Natural killer cell (primary cell): ENCODE measurements around the gene RBMS3. TPM values are rescaled to one million over a fixed set of nuclear protein-coding genes. Genes with fewer than 3 reads are reported as not detected.
"Not testable (repeated sequence)": the region's sequence is repeated elsewhere in the genome, so short reads cannot be mapped to it uniquely, and the experiment has no call there.

Experiments used
- ATAC-seq, 3 donors: fragments of 150-1000 bp in 2 of 3; fragments of 200-7000 bp in 1 of 3; cut with Tn5 transposase; 1 replicate in 1 of 3; 2 replicates in 2 of 3; pipeline ENCODE4 v1.10.0; 2021; ENCODE audit warnings: mild to moderate bottlenecking in 2 of 3, moderate library complexity in 2 of 3
- DNase-seq, 2 donors: peaks; one replicate each; pipeline versions ENCODE4 v3.0.0 to v3.0.0-alpha.2; 2013 to 2021; ENCODE audit warnings: mixed read lengths in 1 of 2
- H3K27ac ChIP-seq: one replicate; pipeline ENCODE4 v1.5.1; 2013; ENCODE audit warnings: mild to moderate bottlenecking, low read length
- H3K27me3 ChIP-seq: one replicate; pipeline ENCODE4 v1.6.1; 2013; ENCODE audit warnings: low read length; ENCODE audit not compliant: control insufficient read depth, insufficient read depth
- H3K36me3 ChIP-seq: one replicate; pipeline ENCODE4 v1.6.1; 2013; ENCODE audit warnings: low read length; ENCODE audit not compliant: control insufficient read depth, insufficient read depth
- H3K4me1 ChIP-seq: one replicate; pipeline ENCODE4 v1.6.1; 2013; ENCODE audit warnings: low read length; ENCODE audit not compliant: control insufficient read depth, insufficient read depth
- H3K4me3 ChIP-seq: one replicate; pipeline ENCODE4 v1.5.1; 2013; ENCODE audit warnings: low read length
- H3K9me3 ChIP-seq: one replicate; pipeline ENCODE4 v1.6.1; 2013; ENCODE audit warnings: low read length; ENCODE audit not compliant: control insufficient read depth, insufficient read depth
- H3K27ac Mint-ChIP-seq, 2 donors: one replicate each; pipeline ENCODE4 v1.8.0; 2022; ENCODE audit warnings: mild to moderate bottlenecking in 2 of 2, mixed read lengths in 2 of 2, moderate library complexity in 1 of 2
- H3K27me3 Mint-ChIP-seq, 2 donors: one replicate each; pipeline ENCODE4 v1.8.0; 2022; ENCODE audit warnings: low read depth in 2 of 2, mixed read lengths in 2 of 2
- H3K36me3 Mint-ChIP-seq: one replicate; pipeline ENCODE4 v1.8.0; 2022; ENCODE audit warnings: mixed read lengths
- H3K4me1 Mint-ChIP-seq, 2 donors: one replicate each; pipeline ENCODE4 v1.8.0; 2022; ENCODE audit warnings: mixed read lengths in 2 of 2
- H3K4me3 Mint-ChIP-seq: one replicate; pipeline ENCODE4 v1.8.0; 2022; ENCODE audit warnings: mild to moderate bottlenecking, moderate library complexity, mixed read lengths
- H3K9me3 Mint-ChIP-seq, 2 donors: one replicate each; pipeline ENCODE4 v1.8.0; 2022; ENCODE audit warnings: mixed read lengths in 2 of 2
- WGBS: methylation state at CpG from one replicate; pipeline ENCODE4 v1.1.7; 2013; ENCODE audit warnings: missing lambda C conversion rate; ENCODE audit not compliant: insufficient coverage; 5-methylcytosine and 5-hydroxymethylcytosine counted together
- intact Hi-C: fragments of 100-400 bp; cut with micrococcal nuclease; formaldehyde crosslinking; loops from one replicate; pipeline ENCODE4 v1.14.2; 2022
- total RNA-seq, 4 donors: library from RNA; stranded (reverse); fragments of 120-200 nt in 1 of 4; gene quantifications; one replicate each; pipeline versions ENCODE4 v1.2.3 to v1.2.4, GENCODE V29; 2013 to 2022
- TF ChIP-seq, protein P1 (sequence below): fragments of 200-600 bp; IDR thresholded peaks from one replicate; pipeline ENCODE4 v1.8.0; 2022; ENCODE audit warnings: antibody characterized with exemption

Gene RBMS3
- total RNA-seq, 3 donors from 2014 or later (not counting 1 experiment from before 2014, with no cell fraction given), result 0.16 TPM; not detected in 2

DNA sequence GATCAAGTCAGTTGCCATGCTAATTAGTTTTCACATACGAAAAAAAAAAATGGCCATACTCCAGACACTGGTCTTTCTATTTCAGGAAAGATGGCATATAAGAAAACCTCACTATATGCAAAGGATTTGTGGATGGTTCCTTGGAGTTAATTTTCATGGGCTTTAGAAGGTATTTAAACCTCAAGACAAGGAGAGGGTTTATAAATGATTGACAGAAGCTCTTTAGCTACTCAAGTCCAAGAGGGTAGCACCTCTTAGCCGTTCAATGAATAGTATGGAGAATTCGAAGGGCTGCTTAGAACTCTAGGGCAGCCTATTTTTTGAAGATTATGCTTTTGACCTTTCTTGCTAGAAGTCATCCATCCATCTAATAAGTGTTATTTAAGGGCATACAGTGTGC is 41.7 kb downstream of the RBMS3 start:
- Mint-ChIP-seq H3K9me3 (peaks cover 3 to 7% of the 10 kb centered on the region in 2 donors), H3K36me3 (no peaks in the 10 kb centered on the region), H3K4me3 (no peak overlapping the region), H3K27me3 (no peaks in the 10 kb centered on the region), H3K4me1 (no peaks in the 10 kb centered on the region), H3K27ac (no peak overlapping the region)
- ATAC-seq, result no peak
- no peak for DNase-seq
- Histone ChIP-seq H3K9me3 (no peaks in the 10 kb centered on the region), H3K4me1 (no peaks in the 10 kb centered on the region), H3K27ac (no peak overlapping the region), H3K4me3 (no peak overlapping the region), H3K27me3 (no peaks in the 10 kb centered on the region), H3K36me3 (no peaks in the 10 kb centered on the region)
- intact Hi-C loops, result no loop called here
- WGBS, result 80% methylated on average over 2 of the region's 3 CpGs
- TF ChIP-seq, protein P1, sequence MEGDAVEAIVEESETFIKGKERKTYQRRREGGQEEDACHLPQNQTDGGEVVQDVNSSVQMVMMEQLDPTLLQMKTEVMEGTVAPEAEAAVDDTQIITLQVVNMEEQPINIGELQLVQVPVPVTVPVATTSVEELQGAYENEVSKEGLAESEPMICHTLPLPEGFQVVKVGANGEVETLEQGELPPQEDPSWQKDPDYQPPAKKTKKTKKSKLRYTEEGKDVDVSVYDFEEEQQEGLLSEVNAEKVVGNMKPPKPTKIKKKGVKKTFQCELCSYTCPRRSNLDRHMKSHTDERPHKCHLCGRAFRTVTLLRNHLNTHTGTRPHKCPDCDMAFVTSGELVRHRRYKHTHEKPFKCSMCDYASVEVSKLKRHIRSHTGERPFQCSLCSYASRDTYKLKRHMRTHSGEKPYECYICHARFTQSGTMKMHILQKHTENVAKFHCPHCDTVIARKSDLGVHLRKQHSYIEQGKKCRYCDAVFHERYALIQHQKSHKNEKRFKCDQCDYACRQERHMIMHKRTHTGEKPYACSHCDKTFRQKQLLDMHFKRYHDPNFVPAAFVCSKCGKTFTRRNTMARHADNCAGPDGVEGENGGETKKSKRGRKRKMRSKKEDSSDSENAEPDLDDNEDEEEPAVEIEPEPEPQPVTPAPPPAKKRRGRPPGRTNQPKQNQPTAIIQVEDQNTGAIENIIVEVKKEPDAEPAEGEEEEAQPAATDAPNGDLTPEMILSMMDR, result no peak

DNA sequence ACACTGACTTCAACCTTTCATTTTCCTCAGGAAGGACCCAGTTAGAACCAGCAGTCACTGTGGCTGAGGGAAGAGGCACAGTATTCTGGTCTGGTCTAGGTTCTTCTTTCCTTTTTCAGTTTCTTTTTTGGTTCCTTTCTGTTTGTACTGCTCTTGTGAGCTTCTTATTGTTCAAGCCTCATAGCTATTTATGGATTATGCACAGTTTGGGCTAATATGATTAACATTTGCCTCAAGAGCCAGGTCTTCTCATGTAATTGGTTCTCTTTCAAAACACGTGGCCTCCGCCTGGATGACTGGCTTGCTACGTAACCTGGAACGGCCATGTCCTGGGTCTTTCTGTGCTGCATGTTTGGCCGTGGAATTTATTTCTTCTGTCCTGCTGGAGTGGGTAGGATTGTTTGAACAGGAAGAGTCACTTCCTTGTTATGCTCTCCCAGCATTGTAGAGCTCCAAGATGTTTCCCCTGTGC is 43.3 kb downstream of the RBMS3 start:
- H3K27me3 ChIP-seq, result no peaks in the 10 kb centered on the region
- no peak overlapping the region for H3K4me3 ChIP-seq
- DNase-seq, result no peak
- Mint-ChIP-seq H3K9me3 (peaks cover 6 to 7% of the 10 kb centered on the region in 2 donors), H3K4me1 (no peaks in the 10 kb centered on the region), H3K27ac (no peak overlapping the region), H3K4me3 (no peak overlapping the region), H3K27me3 (no peaks in the 10 kb centered on the region), H3K36me3 (no peaks in the 10 kb centered on the region)
- H3K36me3 ChIP-seq, result no peaks in the 10 kb centered on the region
- WGBS, result 62% methylated on average over 5 of the region's 5 CpGs
- H3K4me1 ChIP-seq, result no peaks in the 10 kb centered on the region
- no peak for ATAC-seq
- H3K9me3 ChIP-seq, result no peaks in the 10 kb centered on the region
- TF ChIP-seq, protein P1, result no peak
- intact Hi-C loops, result no loop called here
- H3K27ac ChIP-seq, result no peak overlapping the region

DNA sequence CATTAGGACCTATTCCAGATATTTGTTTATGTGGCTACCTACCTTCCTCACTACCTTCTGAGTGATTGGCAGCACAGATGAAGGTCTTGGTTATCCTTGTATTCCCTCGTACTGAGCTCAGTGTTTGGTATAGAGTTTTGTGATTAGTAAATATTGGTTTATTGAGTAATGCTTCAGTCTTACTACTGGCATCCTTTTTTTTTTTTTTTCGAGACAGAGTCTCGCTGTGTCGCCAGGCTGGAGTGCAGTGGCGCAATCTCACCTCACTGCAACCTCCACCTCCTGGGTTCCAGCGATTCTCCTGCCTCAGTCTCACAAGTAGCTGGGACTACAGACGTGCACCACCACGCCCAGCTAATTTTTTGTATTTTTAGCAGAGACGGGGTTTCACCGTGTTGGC is 45.7 kb downstream of the RBMS3 start:
- H3K9me3 ChIP-seq, H3K9me3 Mint-ChIP-seq, H3K27ac Mint-ChIP-seq, H3K4me1 Mint-ChIP-seq, intact Hi-C loops, H3K27me3 Mint-ChIP-seq, H3K4me3 ChIP-seq, H3K4me3 Mint-ChIP-seq, H3K27ac ChIP-seq, DNase-seq, ATAC-seq, H3K36me3 Mint-ChIP-seq, H3K36me3 ChIP-seq, H3K27me3 ChIP-seq, H3K4me1 ChIP-seq: not testable (repeated sequence)
- 87% methylated on average over 10 of the region's 10 CpGs for WGBS

DNA sequence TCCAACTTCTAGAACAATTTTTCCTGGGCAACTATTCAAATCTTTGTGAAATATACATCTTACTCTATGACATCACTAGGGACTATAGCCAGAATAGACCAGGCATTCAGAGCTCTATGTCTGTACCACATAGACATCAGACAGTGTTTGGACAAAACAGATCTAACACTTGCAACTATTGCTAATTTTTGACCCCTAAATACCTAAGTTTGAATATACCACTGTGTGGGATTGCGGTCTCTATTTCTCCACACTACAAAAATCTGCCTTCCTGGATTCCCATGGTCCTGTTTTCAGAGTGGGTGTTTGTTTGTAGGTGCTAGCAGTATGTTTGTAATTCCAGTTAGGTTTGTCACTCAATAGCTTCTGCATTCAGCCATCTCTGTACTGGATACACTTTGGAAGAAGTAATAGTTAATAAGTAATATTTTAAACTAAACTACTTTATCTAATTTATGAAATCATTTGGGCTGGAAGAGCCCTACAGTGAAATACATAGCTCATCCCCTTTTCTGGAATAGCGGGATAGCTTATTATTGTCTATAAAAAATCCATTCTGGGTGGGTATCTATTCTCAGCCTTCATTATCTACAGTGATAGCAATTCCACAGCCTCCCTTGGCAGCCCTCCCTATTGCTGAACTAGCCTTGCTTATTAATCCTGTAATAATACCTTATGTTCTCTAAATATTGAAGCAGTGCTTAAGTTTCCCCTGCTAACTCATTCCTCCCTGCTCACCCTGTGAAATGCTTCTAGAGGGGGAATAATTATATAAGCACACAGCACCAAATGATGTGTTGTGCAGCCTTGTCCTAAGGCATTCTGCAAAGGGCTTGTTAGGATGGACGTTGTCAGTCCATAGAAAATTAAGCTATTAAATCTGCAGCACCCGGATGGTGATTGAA is 49.4 kb downstream of the RBMS3 start:
- no peak overlapping the region for H3K27ac ChIP-seq
- H3K4me3 Mint-ChIP-seq, result no peak overlapping the region
- no peaks in the 10 kb centered on the region for H3K36me3 ChIP-seq
- H3K27me3 Mint-ChIP-seq, result no peaks in the 10 kb centered on the region
- H3K4me3 ChIP-seq, result no peak overlapping the region
- DNase-seq (no peak), ATAC-seq (no peak)
- 82% methylated on average over 3 of the region's 4 CpGs for WGBS
- intact Hi-C loops, result no loop called here
- TF ChIP-seq, protein P1, result no peak
- H3K27me3 ChIP-seq, result no peaks in the 10 kb centered on the region
- H3K9me3 Mint-ChIP-seq, result peaks cover 3 to 7% of the 10 kb centered on the region in 2 donors
- H3K4me1 ChIP-seq, result no peaks in the 10 kb centered on the region
- H3K9me3 ChIP-seq, result no peaks in the 10 kb centered on the region
- H3K27ac Mint-ChIP-seq, result no peak overlapping the region
- no peaks in the 10 kb centered on the region for H3K4me1 Mint-ChIP-seq
- H3K36me3 Mint-ChIP-seq, result no peaks in the 10 kb centered on the region
